ENCODE measurements around the gene UFSP1.
"Not testable (repeated sequence)": the region's sequence is repeated elsewhere in the genome, so short reads cannot be mapped to it uniquely, and the experiment has no call there.

UFSP1 gene

GRCh38 chr7:100910443-100910842, 20.9 kb upstream of the UFSP1 start:
- no CpG with 5 or more reads among the region's 7 CpGs for WGBS, 2 donors (ENCODE audit: extremely low coverage in 2 of 2, insufficient read length in 2 of 2, insufficient replicate concordance in 1 of 2)
- not testable (repeated sequence) for H3K4ac ChIP-seq (ENCODE audit: low read length)

GRCh38 chr7:100908512-100908911, 19.0 kb upstream of the UFSP1 start:
- no peak overlapping the region for H2BK12ac ChIP-seq (ENCODE audit: low read length)
- H2BK5ac ChIP-seq (ENCODE audit: low read length): no peak overlapping the region
- no peak overlapping the region for H3K27ac ChIP-seq (replicated peaks; ENCODE audit: low read length)
- H2BK120ac ChIP-seq (ENCODE audit: low read depth, low read length): no peak overlapping the region
- H3K79me1 ChIP-seq (ENCODE audit: low read depth, low read length): no peaks in the 10 kb centered on the region
- H2AK5ac ChIP-seq (ENCODE audit: low read depth, low read length): no peak overlapping the region
- H3K27me3 ChIP-seq (ENCODE audit: control insufficient read depth in 3 of 3, insufficient read depth in 3 of 3, low read depth in 1 of 3, low read length in 3 of 3): no peaks in the 10 kb centered on the region
- H3K36me3 ChIP-seq (replicated peaks in 1 of 2; ENCODE audit: control insufficient read depth in 2 of 2, insufficient read depth in 2 of 2, low read length in 2 of 2): no peaks in the 10 kb centered on the region
- H3K4me1 ChIP-seq (ENCODE audit: control insufficient read depth in 2 of 2, insufficient read depth in 1 of 2, low read depth in 1 of 2, low read length in 2 of 2): no peaks in the 10 kb centered on the region
- peaks cover 0 to 2% of the 10 kb centered on the region in 2 donors for H3K9me3 ChIP-seq (replicated peaks in 1 of 2; ENCODE audit: control insufficient read depth in 2 of 2, insufficient read depth in 1 of 2, low read depth in 1 of 2, low read length in 2 of 2)
- H3K4me2 ChIP-seq (ENCODE audit: insufficient read depth, low read length, poor library complexity, severe bottlenecking): no peak overlapping the region
- H3K9ac ChIP-seq (ENCODE audit: low read depth, low read length, poor library complexity): no peak overlapping the region
- H3K23ac ChIP-seq (ENCODE audit: low read depth, low read length, poor library complexity): no peak overlapping the region
- H4K8ac ChIP-seq (ENCODE audit: low read depth, low read length): no peak overlapping the region
- no peak for DNase-seq (ENCODE audit: low spot score)
- H2BK15ac ChIP-seq (ENCODE audit: low read length): no peak overlapping the region
- H3K4me3 ChIP-seq (ENCODE audit: low read length in 2 of 2): no peak overlapping the region
- no peak overlapping the region for H2AFZ ChIP-seq (ENCODE audit: low read length)
- H3K4ac ChIP-seq (ENCODE audit: low read length): no peak overlapping the region
- no CpG with 5 or more reads among the region's 5 CpGs for WGBS, 2 donors (ENCODE audit: extremely low coverage in 2 of 2, insufficient read length in 2 of 2, insufficient replicate concordance in 1 of 2)
- H4K91ac ChIP-seq (ENCODE audit: low read depth, low read length, poor library complexity): no peak overlapping the region
- H3K18ac ChIP-seq (ENCODE audit: low read length): no peak overlapping the region
- no peak overlapping the region for H3K14ac ChIP-seq (ENCODE audit: low read length)

More at GRCh38 chr7:100910443-100910842, 20.9 kb upstream of the UFSP1 start:
- not testable (repeated sequence) for H3K4me1 ChIP-seq (ENCODE audit: control insufficient read depth in 2 of 2, insufficient read depth in 1 of 2, low read depth in 1 of 2, low read length in 2 of 2); H3K27ac ChIP-seq (replicated peaks; ENCODE audit: low read length); H2BK5ac ChIP-seq (ENCODE audit: low read length); H3K14ac ChIP-seq (ENCODE audit: low read length); H3K36me3 ChIP-seq (replicated peaks in 1 of 2; ENCODE audit: control insufficient read depth in 2 of 2, insufficient read depth in 2 of 2, low read length in 2 of 2); H3K23ac ChIP-seq (ENCODE audit: low read depth, low read length, poor library complexity); H2AFZ ChIP-seq (ENCODE audit: low read length); H2BK12ac ChIP-seq (ENCODE audit: low read length); H3K9ac ChIP-seq (ENCODE audit: low read depth, low read length, poor library complexity); H3K27me3 ChIP-seq (ENCODE audit: control insufficient read depth in 3 of 3, insufficient read depth in 3 of 3, low read depth in 1 of 3, low read length in 3 of 3); H3K9me3 ChIP-seq (replicated peaks in 1 of 2; ENCODE audit: control insufficient read depth in 2 of 2, insufficient read depth in 1 of 2, low read depth in 1 of 2, low read length in 2 of 2); H3K4me3 ChIP-seq (ENCODE audit: low read length in 2 of 2); H2BK120ac ChIP-seq (ENCODE audit: low read depth, low read length); H4K91ac ChIP-seq (ENCODE audit: low read depth, low read length, poor library complexity); DNase-seq (ENCODE audit: low spot score); H3K18ac ChIP-seq (ENCODE audit: low read length); H2BK15ac ChIP-seq (ENCODE audit: low read length); H4K8ac ChIP-seq (ENCODE audit: low read depth, low read length); H3K4me2 ChIP-seq (ENCODE audit: insufficient read depth, low read length, poor library complexity, severe bottlenecking); H3K79me1 ChIP-seq (ENCODE audit: low read depth, low read length); H2AK5ac ChIP-seq (ENCODE audit: low read depth, low read length)

- Histone ChIP-seq H3K36me3 (replicated peaks in 1 of 2; ENCODE audit: control insufficient read depth in 2 of 2, insufficient read depth in 2 of 2, low read length in 2 of 2) (no peaks in the 10 kb centered on the region), H3K4ac (ENCODE audit: low read length) (no peak overlapping the region), H4K8ac (ENCODE audit: low read depth, low read length) (no peak overlapping the region), H2BK120ac (ENCODE audit: low read depth, low read length) (no peak overlapping the region), H3K18ac (ENCODE audit: low read length) (no peak overlapping the region), H3K27ac (replicated peaks; ENCODE audit: low read length) (no peak overlapping the region), H3K27me3 (ENCODE audit: control insufficient read depth in 3 of 3, insufficient read depth in 3 of 3, low read depth in 1 of 3, low read length in 3 of 3) (peaks cover 0 to 9% (median 3%) of the 10 kb centered on the region in 3 experiments), H3K4me1 (ENCODE audit: control insufficient read depth in 2 of 2, insufficient read depth in 1 of 2, low read depth in 1 of 2, low read length in 2 of 2) (no peaks in the 10 kb centered on the region), H3K4me3 (ENCODE audit: low read length in 2 of 2) (no peak overlapping the region), H3K23ac (ENCODE audit: low read depth, low read length, poor library complexity) (no peak overlapping the region), H2BK5ac (ENCODE audit: low read length) (no peak overlapping the region), H3K79me1 (ENCODE audit: low read depth, low read length) (no peaks in the 10 kb centered on the region), H2AFZ (ENCODE audit: low read length) (no peak overlapping the region), H3K9me3 (replicated peaks in 1 of 2; ENCODE audit: control insufficient read depth in 2 of 2, insufficient read depth in 1 of 2, low read depth in 1 of 2, low read length in 2 of 2) (peaks cover 0 to 2% of the 10 kb centered on the region in 2 donors), H3K9ac (ENCODE audit: low read depth, low read length, poor library complexity) (no peak overlapping the region), H3K4me2 (ENCODE audit: insufficient read depth, low read length, poor library complexity, severe bottlenecking) (no peak overlapping the region), H2BK12ac (ENCODE audit: low read length) (no peak overlapping the region), H2AK5ac (ENCODE audit: low read depth, low read length) (no peak overlapping the region), H3K14ac (ENCODE audit: low read length) (no peak overlapping the region), H2BK15ac (ENCODE audit: low read length) (no peak overlapping the region), H4K91ac (ENCODE audit: low read depth, low read length, poor library complexity) (no peak overlapping the region)
- DNase-seq (ENCODE audit: low spot score): no peak
- WGBS, 2 donors (ENCODE audit: extremely low coverage in 2 of 2, insufficient read length in 2 of 2, insufficient replicate concordance in 1 of 2): no CpG with 5 or more reads among the region's 7 CpGs
These were observed 13.1 kb upstream of the UFSP1 start for GRCh38 chr7:100902638-100903037.

DNA sequence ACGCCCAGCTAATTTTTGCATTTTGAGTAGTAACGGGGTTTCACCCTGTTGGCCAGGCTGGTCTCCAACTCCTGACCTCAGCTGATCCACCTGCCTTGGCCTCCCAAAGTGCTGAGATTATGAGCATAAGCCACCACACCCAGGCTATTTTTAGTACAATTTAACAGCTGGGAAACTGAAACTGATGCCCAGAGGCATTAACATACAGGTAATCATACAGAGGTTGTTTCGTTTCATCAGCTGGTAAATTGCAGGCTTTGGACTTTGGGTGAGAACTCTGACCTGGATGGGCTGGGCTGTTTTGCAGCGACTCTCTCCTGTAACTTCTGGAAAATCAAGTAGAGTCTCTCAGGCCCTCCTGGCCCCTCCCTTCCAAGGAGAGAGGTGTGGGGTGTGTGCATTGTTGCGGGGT, 12.4 kb upstream of the UFSP1 start:
- no peak for DNase-seq (ENCODE audit: low spot score)
- H3K18ac ChIP-seq (ENCODE audit: low read length): no peak overlapping the region
- no peak overlapping the region for H2BK120ac ChIP-seq (ENCODE audit: low read depth, low read length)
- WGBS, 2 donors (ENCODE audit: extremely low coverage in 2 of 2, insufficient read length in 2 of 2, insufficient replicate concordance in 1 of 2): no CpG with 5 or more reads among the region's 5 CpGs
- H3K4me3 ChIP-seq (ENCODE audit: low read length in 2 of 2): no peak overlapping the region
- no peak overlapping the region for H2AK5ac ChIP-seq (ENCODE audit: low read depth, low read length)
- H2BK15ac ChIP-seq (ENCODE audit: low read length): no peak overlapping the region
- H3K14ac ChIP-seq (ENCODE audit: low read length): no peak overlapping the region
- H3K4me2 ChIP-seq (ENCODE audit: insufficient read depth, low read length, poor library complexity, severe bottlenecking): no peak overlapping the region
- H3K9me3 ChIP-seq (replicated peaks in 1 of 2; ENCODE audit: control insufficient read depth in 2 of 2, insufficient read depth in 1 of 2, low read depth in 1 of 2, low read length in 2 of 2): peaks cover 0 to 2% of the 10 kb centered on the region in 2 donors
- no peaks in the 10 kb centered on the region for H3K36me3 ChIP-seq (replicated peaks in 1 of 2; ENCODE audit: control insufficient read depth in 2 of 2, insufficient read depth in 2 of 2, low read length in 2 of 2)
- no peak overlapping the region for H2AFZ ChIP-seq (ENCODE audit: low read length)
- H3K23ac ChIP-seq (ENCODE audit: low read depth, low read length, poor library complexity): no peak overlapping the region
- no peak overlapping the region for H3K9ac ChIP-seq (ENCODE audit: low read depth, low read length, poor library complexity)
- H4K8ac ChIP-seq (ENCODE audit: low read depth, low read length): no peak overlapping the region
- no peaks in the 10 kb centered on the region for H3K4me1 ChIP-seq (ENCODE audit: control insufficient read depth in 2 of 2, insufficient read depth in 1 of 2, low read depth in 1 of 2, low read length in 2 of 2)
- peaks cover under 1 to 14% (median 7%) of the 10 kb centered on the region in 3 experiments for H3K27me3 ChIP-seq (ENCODE audit: control insufficient read depth in 3 of 3, insufficient read depth in 3 of 3, low read depth in 1 of 3, low read length in 3 of 3)
- H4K91ac ChIP-seq (ENCODE audit: low read depth, low read length, poor library complexity): no peak overlapping the region
- no peak overlapping the region for H2BK5ac ChIP-seq (ENCODE audit: low read length)
- H2BK12ac ChIP-seq (ENCODE audit: low read length): no peak overlapping the region
- no peak overlapping the region for H3K4ac ChIP-seq (ENCODE audit: low read length)
- no peaks in the 10 kb centered on the region for H3K79me1 ChIP-seq (ENCODE audit: low read depth, low read length)
- H3K27ac ChIP-seq (replicated peaks; ENCODE audit: low read length): no peak overlapping the region

Data from neuronal stem cell (in vitro differentiated cells).